OCI-LY7 (cell line): ENCODE measurements around the gene KREMEN2. TPM values are rescaled to one million over a fixed set of nuclear protein-coding genes. Genes with fewer than 3 reads are reported as not detected.

Experiments used
- BruUV-seq: library from RNA; stranded (reverse); fragments of 400-500 nt; replicated peaks from 2 replicates; lab custom pipeline; 2021; lab: Mats Ljungman, UMichigan
- CTCF ChIA-PET: fragments of 300-600 bp; sonication (Branson Sonifier 250); formaldehyde crosslinking; loops from one replicate; lab custom pipeline; 2022; ENCODE audit warnings: antibody characterized with exemption; ENCODE audit not compliant: unreplicated experiment; lab: Charles Lee
- POLR2A ChIA-PET: fragments of 300-600 bp; sonication (Branson Sonifier 250); formaldehyde crosslinking; loops from one replicate; lab custom pipeline; 2022; ENCODE audit warnings: antibody characterized with exemption; lab: Charles Lee
- DNase-seq: peaks from one replicate; pipeline ENCODE4 v3.0.0-alpha.2; 2015; ENCODE audit warnings: low spot score
- H2AFZ ChIP-seq: fragments of 200-600 bp; sonication (generic), shearing (Covaris generic); 2 replicates; pipeline ENCODE4 v1.6.1; 2014; ENCODE audit warnings: mild to moderate bottlenecking, antibody characterized with exemption, low read length, moderate library complexity
- H3K27ac ChIP-seq: fragments of 200-600 bp; sonication (generic); 2 replicates; pipeline ENCODE4 v1.5.1; 2014; ENCODE audit warnings: mixed run types, low read depth, mild to moderate bottlenecking, moderate library complexity, low read length, inconsistent platforms; ENCODE audit not compliant: poor library complexity, severe bottlenecking
- H3K36me3 ChIP-seq: fragments of 200-600 bp; sonication (generic); 2 replicates; pipeline ENCODE4 v1.6.1; 2014; ENCODE audit warnings: mild to moderate bottlenecking, antibody characterized with exemption, low read length, moderate library complexity, mixed read lengths; ENCODE audit not compliant: insufficient read depth
- H3K4me1 ChIP-seq: fragments of 200-600 bp; sonication (generic); 2 replicates; pipeline ENCODE4 v1.5.1; 2014; ENCODE audit warnings: mild to moderate bottlenecking, low read length; ENCODE audit not compliant: insufficient read depth, poor library complexity, severe bottlenecking
- H3K4me2 ChIP-seq: fragments of 200-600 bp; sonication (generic); 2 replicates; pipeline ENCODE4 v1.6.1; 2014; ENCODE audit warnings: mild to moderate bottlenecking, low read length
- H3K4me3 ChIP-seq: fragments of 200-600 bp; sonication (generic); 2 replicates; pipeline ENCODE4 v1.5.1; 2014; ENCODE audit warnings: mild to moderate bottlenecking, low read depth, low read length; ENCODE audit not compliant: poor library complexity, severe bottlenecking
- H3K79me2 ChIP-seq: fragments of 200-600 bp; sonication (generic); 2 replicates; pipeline ENCODE4 v1.6.1; 2016; ENCODE audit warnings: low read depth, mild to moderate bottlenecking, low read length, moderate library complexity, mixed read lengths; ENCODE audit not compliant: insufficient read depth
- H3K9me2 ChIP-seq: fragments of 200-600 bp; sonication (generic); 2 replicates; pipeline ENCODE4 v1.6.1; 2016; ENCODE audit warnings: mild to moderate bottlenecking, low read length, mixed read lengths; ENCODE audit not compliant: insufficient read depth
- H3K9me3 ChIP-seq: fragments of 200-600 bp; sonication (generic); 2 replicates; pipeline ENCODE4 v1.6.1; 2014; ENCODE audit warnings: mild to moderate bottlenecking, mixed run types, low read length, mixed read lengths
- H4K20me1 ChIP-seq: fragments of 200-600 bp; sonication (generic); 2 replicates; pipeline ENCODE4 v1.6.1; 2014; ENCODE audit warnings: mild to moderate bottlenecking, antibody characterized with exemption, low read length, moderate library complexity, mixed read lengths; ENCODE audit not compliant: insufficient read depth
- CTCF ChIP-seq: fragments of 200-600 bp; sonication (generic); conservative IDR thresholded peaks from 2 replicates; pipeline ENCODE4 v1.5.1; 2014; ENCODE audit warnings: mild to moderate bottlenecking, antibody characterized with exemption, low read length, moderate library complexity, mixed read lengths
- EZH2phosphoT487 ChIP-seq: fragments of 200-600 bp; sonication (generic); IDR thresholded peaks from 2 replicates; pipeline ENCODE4 v1.6.1; 2018; ENCODE audit warnings: low read depth, borderline replicate concordance, mild to moderate bottlenecking, mixed run types, antibody characterized with exemption, low read length, moderate library complexity, mixed read lengths
- intact Hi-C: fragments of 100-400 bp; cut with micrococcal nuclease; formaldehyde crosslinking; loops from one replicate; pipeline ENCODE4 v1.10.0; 2022; ENCODE audit not compliant: unreplicated experiment
- total RNA-seq, 2 experiments: library from RNA; depleted of rRNA in 1 of 2; stranded (reverse); fragments of >200 nt in 1 of 2; shearing (Covaris generic) in 1 of 2; gene quantifications; 2 replicates each; pipeline ENCODE4 v1.2.3, GENCODE V29; 2014 to 2022

Gene KREMEN2
- total RNA-seq, 2 experiments from 2014 or later = 0.09 TPM; not detected in 1

DNA sequence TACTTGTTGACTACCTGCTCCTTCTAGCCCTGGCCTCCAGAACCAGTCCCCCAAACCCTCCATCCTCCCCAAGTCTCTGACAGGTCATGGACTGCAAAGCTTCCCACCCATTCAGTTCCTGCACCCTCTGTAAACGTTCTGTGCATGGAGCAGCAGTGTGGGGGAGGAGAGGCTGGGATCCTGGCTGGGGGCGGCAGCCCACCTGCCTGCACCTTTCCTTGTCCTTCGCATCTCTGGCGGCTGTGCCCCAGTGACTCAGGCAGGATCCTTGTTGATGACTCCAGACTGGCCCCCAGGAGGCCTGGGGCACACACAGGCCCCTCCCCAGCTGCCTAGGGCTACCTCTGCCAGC, 17.8 kb downstream of the KREMEN2 start:
- POLR2A ChIA-PET = no interaction called here
- peaks cover 26% of the 10 kb centered on the region for H3K36me3 ChIP-seq
- DNase-seq = no peak
- no peaks in the 10 kb centered on the region for H3K9me3 ChIP-seq
- no peaks in the 10 kb centered on the region for H4K20me1 ChIP-seq
- H2AFZ ChIP-seq = no peak overlapping the region
- TF ChIP-seq CTCF (no peak), EZH2phosphoT487 (no peak)
- H3K79me2 ChIP-seq = peaks cover 27% of the 10 kb centered on the region; the same call in 1 of the 2 replicates
- no peaks in the 10 kb centered on the region for H3K9me2 ChIP-seq
- CTCF ChIA-PET = interaction anchor here (0.5 kb wide), 1 partner anchor 55 kb away, joined by 3 read pairs; no protein-coding TSS in a partner anchor
- no peak overlapping the region for H3K27ac ChIP-seq
- intact Hi-C loops = loop anchor here (5.0 kb wide), 1 partner anchor 70 kb away; the partner anchor contains the start of gene FLYWCH1
- H3K4me3 ChIP-seq = no peak overlapping the region
- H3K4me1 ChIP-seq = peaks cover 48% of the 10 kb centered on the region
- no TSS peak for BruUV-seq
- peak overlapping the region; percentile 86; the same call in 1 of the 2 replicates for H3K4me2 ChIP-seq

DNA sequence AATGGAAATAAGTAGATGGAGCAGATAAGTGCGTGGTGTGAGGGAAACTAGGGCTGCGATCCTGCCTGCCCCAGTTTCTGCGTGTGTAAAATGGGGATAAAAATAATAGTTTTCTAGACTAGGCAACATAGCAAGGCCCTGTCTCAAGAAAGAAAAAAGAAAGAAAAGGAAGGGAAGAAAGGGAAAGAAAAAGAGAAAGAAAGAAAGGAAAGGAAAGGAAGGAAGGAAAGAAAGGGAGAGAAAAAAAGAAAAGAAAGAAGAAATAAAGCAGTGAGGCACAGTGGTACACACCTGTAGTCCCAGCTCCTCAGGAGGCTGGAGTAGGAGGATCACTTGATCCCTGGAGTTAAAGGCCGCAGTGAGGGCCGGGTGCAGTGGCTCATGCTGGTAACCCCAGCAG, 18.3 kb downstream of the KREMEN2 start:
- Histone ChIP-seq H3K4me2 (peak overlapping the region; percentile 84; the same call in 1 of the 2 replicates), H4K20me1 (no peaks in the 10 kb centered on the region), H3K4me3 (no peak overlapping the region), H3K36me3 (peaks cover 21% of the 10 kb centered on the region), H3K9me3 (no peaks in the 10 kb centered on the region), H3K9me2 (no peaks in the 10 kb centered on the region), H3K79me2 (peaks cover 25% of the 10 kb centered on the region; the same call in 1 of the 2 replicates), H3K4me1 (peaks cover 48% of the 10 kb centered on the region), H3K27ac (no peak overlapping the region), H2AFZ (no peak overlapping the region)
- TF ChIP-seq EZH2phosphoT487 (no peak), CTCF (no peak)
- no peak for DNase-seq
- no TSS peak for BruUV-seq
- ChIA-PET CTCF (interaction anchor here (0.6 kb wide), 1 partner anchor 1089 kb away, joined by 3 read pairs; no protein-coding TSS in a partner anchor), POLR2A (interaction anchor here (0.7 to 0.9 kb wide), 3 partner anchors 17 to 281 kb away, joined by 4 to 9 read pairs (median 5); no protein-coding TSS in a partner anchor)
- intact Hi-C loops = loop anchor here (5.0 kb wide), 1 partner anchor 70 kb away; the partner anchor contains the start of gene FLYWCH1

DNA sequence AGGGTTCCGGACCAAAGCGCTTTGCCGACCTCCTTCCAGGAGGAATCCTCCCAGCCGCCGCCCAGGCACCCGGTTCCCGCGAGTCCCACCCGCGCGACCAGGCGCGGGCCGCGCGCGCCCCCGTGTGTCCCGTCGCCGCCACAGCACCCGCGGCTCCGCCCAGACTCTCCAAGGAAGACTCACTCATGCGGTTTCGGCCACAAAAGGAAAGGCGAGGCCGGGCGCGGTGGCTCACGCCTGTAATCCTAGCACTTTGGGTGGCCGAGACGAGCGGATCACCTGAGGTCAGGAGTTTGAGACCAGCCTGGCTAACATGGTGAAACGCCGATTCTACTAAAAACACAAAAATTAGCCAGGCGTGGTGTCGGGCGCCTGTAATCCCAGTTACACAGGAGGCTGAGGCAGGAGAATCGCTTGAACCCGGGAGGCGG, 19.6 kb downstream of the KREMEN2 start:
- ChIA-PET CTCF (no interaction called here), POLR2A (no interaction called here)
- Histone ChIP-seq H4K20me1 (no peaks in the 10 kb centered on the region), H3K79me2 (peaks cover 14% of the 10 kb centered on the region; the same call in 1 of the 2 replicates), H3K27ac (no peak overlapping the region), H3K4me3 (peak overlapping the region; percentile 54), H3K36me3 (peaks cover 10% of the 10 kb centered on the region), H3K4me1 (peaks cover 38% of the 10 kb centered on the region), H3K4me2 (peak overlapping the region; percentile 84), H3K9me3 (no peaks in the 10 kb centered on the region), H2AFZ (peak overlapping the region; percentile 63; the same call in 1 of the 2 replicates), H3K9me2 (no peaks in the 10 kb centered on the region)
- intact Hi-C loops = loop anchor here (1.0 to 5.0 kb wide), 2 partner anchors 56 to 71 kb away; partner anchors contain the start of gene FLYWCH1
- DNase-seq = peak; percentile 76
- peak; percentile 90 for TF ChIP-seq CTCF
- TF ChIP-seq EZH2phosphoT487 = no peak
- no TSS peak for BruUV-seq
